SK-N-SH (cell line): ENCODE data around the gene TNFRSF11A. TPM values are rescaled to one million over a fixed set of nuclear protein-coding genes. Genes with fewer than 3 reads are reported as not detected.

Experiments
- CTCF ChIA-PET: fragments of 300-600, 350-600 bp; formaldehyde crosslinking; extraction: SDS; loops from one replicate; lab custom pipeline; 2021; lab: Yijun Ruan, JAX
- POLR2A ChIA-PET: fragments of 350-600 bp; sonication (Branson Sonifier 250); formaldehyde crosslinking; extraction: SDS; loops from one replicate; lab custom pipeline; 2020; ENCODE audit warnings: antibody characterized with exemption, inconsistent platforms; lab: Yijun Ruan, JAX
- DNase-seq: peaks from one replicate; pipeline ENCODE4 v3.0.0; 2012
- H2AFZ ChIP-seq: fragments of 200-600 bp; sonication (generic); 2 replicates; pipeline ENCODE4 v1.8.1; 2016; ENCODE audit warnings: antibody characterized with exemption, mild to moderate bottlenecking, low read depth
- H3F3A ChIP-seq: fragments of 200-600 bp; sonication (generic); replicated peaks from 2 replicates; pipeline ENCODE3; 2016; ENCODE audit warnings: antibody characterized with exemption, mild to moderate bottlenecking; ENCODE audit not compliant: insufficient read depth
- H3K27ac ChIP-seq, 2 experiments: fragments of 200-500 bp in 1 of 2; fragments of 200-600 bp in 1 of 2; sonication (Bioruptor generic) in 1 of 2; sonication (generic), shearing (Covaris generic) in 1 of 2; 2 replicates each; pipeline versions ENCODE4 v1.5.1 to v1.6.1; 2014 to 2016; ENCODE audit warnings: low read depth in 2 of 2, inconsistent platforms in 1 of 2, low read length in 1 of 2, mild to moderate bottlenecking in 1 of 2, mixed read lengths in 1 of 2
- H3K27me3 ChIP-seq: fragments of 200-600 bp; sonication (generic), shearing (Covaris generic); 2 replicates; pipeline ENCODE4 v1.6.1; 2016; ENCODE audit warnings: mixed run types; ENCODE audit not compliant: insufficient read depth
- H3K36me3 ChIP-seq, 2 experiments: fragments of 200-500 bp in 1 of 2; fragments of 200-600 bp in 1 of 2; sonication (Bioruptor generic) in 1 of 2; sonication (generic) in 1 of 2; replicated peaks in 1 of 2; 2 replicates each; pipeline versions ENCODE3 to v1.5.1; 2014 to 2016; ENCODE audit warnings: low read length in 1 of 2, mild to moderate bottlenecking in 1 of 2; ENCODE audit not compliant: insufficient read depth in 2 of 2, control insufficient read depth in 1 of 2
- H3K4me1 ChIP-seq, 2 experiments: fragments of 200-500 bp in 1 of 2; fragments of 200-600 bp in 1 of 2; sonication (Bioruptor generic) in 1 of 2; sonication (generic), shearing (Covaris generic) in 1 of 2; 2 replicates each; pipeline versions ENCODE4 v1.5.1 to v1.6.1; 2014 to 2016; ENCODE audit warnings: low read depth in 1 of 2, low read length in 1 of 2, mixed run types in 1 of 2; ENCODE audit not compliant: insufficient read depth in 2 of 2, control insufficient read depth in 1 of 2
- H3K4me2 ChIP-seq: fragments of 200-600 bp; sonication (generic), shearing (Covaris generic); 2 replicates; pipeline ENCODE4 v1.6.1; 2017; ENCODE audit warnings: mixed run types
- H3K4me3 ChIP-seq, 2 experiments: fragments of 200-500 bp in 1 of 2; fragments of 200-600 bp in 1 of 2; sonication (Bioruptor generic) in 1 of 2; sonication (generic), shearing (Covaris generic) in 1 of 2; 2 replicates each; pipeline versions ENCODE4 v1.5.1 to v1.8.1; 2014 to 2016; ENCODE audit warnings: low read depth in 2 of 2, inconsistent platforms in 1 of 2, low read length in 1 of 2, mild to moderate bottlenecking in 1 of 2, mixed read lengths in 1 of 2, moderate library complexity in 1 of 2
- H3K79me2 ChIP-seq: fragments of 200-600 bp; sonication (generic); 2 replicates; pipeline ENCODE4 v1.8.1; 2017; ENCODE audit warnings: mild to moderate bottlenecking; ENCODE audit not compliant: insufficient read depth
- H3K9ac ChIP-seq: fragments of 200-600 bp; sonication (generic); 2 replicates; pipeline ENCODE4 v1.6.1; 2017; ENCODE audit warnings: mixed run types
- H3K9me2 ChIP-seq: fragments of 200-600 bp; sonication (generic); 2 replicates; pipeline ENCODE4 v1.6.1; 2017; ENCODE audit warnings: mixed run types
- H3K9me3 ChIP-seq: fragments of 200-600 bp; sonication (generic); 2 replicates; pipeline ENCODE4 v1.6.1; 2017; ENCODE audit warnings: mixed run types, mild to moderate bottlenecking, moderate library complexity
- H4K20me1 ChIP-seq: fragments of 200-600 bp; sonication (generic); 2 replicates; pipeline ENCODE4 v1.6.1; 2017; ENCODE audit warnings: mild to moderate bottlenecking, mixed run types; ENCODE audit not compliant: insufficient read depth
- CTCF ChIP-seq: fragments of 200-600 bp; sonication (generic); IDR thresholded peaks from 2 replicates; pipeline ENCODE4 v1.6.1; 2017; ENCODE audit warnings: antibody characterized with exemption, mild to moderate bottlenecking, moderate library complexity
- FOXJ3 ChIP-seq: sonication (generic); formaldehyde crosslinking; IDR thresholded peaks from 2 replicates; pipeline ENCODE4 v1.5.1; 2020; ENCODE audit warnings: mild to moderate bottlenecking, missing genetic modification reagents
- FOXM1 ChIP-seq: IDR thresholded peaks from 2 replicates; pipeline ENCODE4 v1.4.0; 2012; ENCODE audit warnings: low read depth, mild to moderate bottlenecking
- IRF3 ChIP-seq: fragments of 150-350 bp; IDR thresholded peaks from 2 replicates; pipeline ENCODE4 v1.6.1; 2016; ENCODE audit warnings: mild to moderate bottlenecking, low read depth, low read length
- MEF2A ChIP-seq: IDR thresholded peaks from 2 replicates; pipeline ENCODE4 v1.4.0; 2012; ENCODE audit warnings: low read depth, borderline replicate concordance
- MXI1 ChIP-seq: IDR thresholded peaks from 2 replicates; pipeline ENCODE4 v1.6.1; 2012; ENCODE audit warnings: mild to moderate bottlenecking, low read depth, low read length, improper control_type of control experiment
- NRF1 ChIP-seq: IDR thresholded peaks from 2 replicates; pipeline ENCODE4 v1.6.1; 2012; ENCODE audit warnings: low read depth, mild to moderate bottlenecking, low read length
- POLR2AphosphoS5 ChIP-seq: IDR thresholded peaks from 2 replicates; pipeline ENCODE4 v1.6.1; 2012; ENCODE audit warnings: low read depth, low read length
- RAD21 ChIP-seq: IDR thresholded peaks from 2 replicates; pipeline ENCODE4 v1.6.1; 2012; ENCODE audit warnings: mild to moderate bottlenecking, low read length
- RCOR1 ChIP-seq: fragments of 150-350 bp; IDR thresholded peaks from 2 replicates; pipeline ENCODE4 v1.6.1; 2017; ENCODE audit warnings: antibody characterized with exemption, low read length
- REST ChIP-seq: IDR thresholded peaks from 2 replicates; pipeline ENCODE4 v1.6.1; 2012; ENCODE audit warnings: mild to moderate bottlenecking, low read depth, low read length, moderate library complexity
- TAF1 ChIP-seq: IDR thresholded peaks from 2 replicates; pipeline ENCODE4 v1.6.1; 2012; ENCODE audit warnings: low read depth, mild to moderate bottlenecking, low read length, moderate library complexity, borderline replicate concordance
- TCF12 ChIP-seq: IDR thresholded peaks from 2 replicates; pipeline ENCODE4 v1.4.0; 2012
- TEAD4 ChIP-seq: IDR thresholded peaks from 2 replicates; pipeline ENCODE4 v1.4.0; 2012; ENCODE audit warnings: mild to moderate bottlenecking, borderline replicate concordance; ENCODE audit not compliant: insufficient read depth
- WGBS: methylation state at CpG from one replicate; pipeline ENCODE4 v1.1.6; 2017; ENCODE audit warnings: low lambda C conversion rate; 5-methylcytosine and 5-hydroxymethylcytosine counted together
- polyA plus RNA-seq, 3 experiments: library from polyadenylated mRNA; depleted of rRNA; stranded (reverse); fragments of >200 nt; gene quantifications; 2 replicates each; pipeline ENCODE4 v1.2.3, GENCODE V29; 2012

Gene TNFRSF11A
- polyA plus RNA-seq, 1 of the 3 experiments (the other 2 are of a cell fraction) = 5.1 TPM

- TF ChIP-seq CTCF = no peak
- no peak for TF ChIP-seq TAF1
- no peak for TF ChIP-seq IRF3
These were observed 71.3 kb downstream of the TNFRSF11A start (continued) for GRCh38 chr18:62396381-62396780.

GRCh38 chr18:62396967-62397366 lies 71.9 kb downstream of the TNFRSF11A start:
- WGBS = 22% methylated on average over 3 of the region's 3 CpGs
- CTCF ChIA-PET = interaction anchor here (1.2 kb wide), 1 partner anchor 29 kb away, joined by 3 read pairs; no protein-coding TSS in a partner anchor
- DNase-seq = no peak
- H3K27me3 ChIP-seq = no peaks in the 10 kb centered on the region
- H2AFZ ChIP-seq = no peak overlapping the region
- TF ChIP-seq REST (no peak), RAD21 (no peak), IRF3 (no peak), TCF12 (no peak), FOXM1 (no peak), RCOR1 (no peak), TEAD4 (no peak), MEF2A (no peak), POLR2AphosphoS5 (no peak), MXI1 (no peak), CTCF (no peak), NRF1 (no peak), FOXJ3 (CRISPR knock-in tag) (no peak)
- TF ChIP-seq, all 33 proteins: peak for 0
- no peaks in the 10 kb centered on the region for H3F3A ChIP-seq
- POLR2A ChIA-PET = no interaction called here
- no peak overlapping the region for H3K9ac ChIP-seq
- no peaks in the 10 kb centered on the region for H3K79me2 ChIP-seq
- H3K9me2 ChIP-seq = no peaks in the 10 kb centered on the region
- no peaks in the 10 kb centered on the region for H3K36me3 ChIP-seq
- no peak overlapping the region for H3K4me2 ChIP-seq
- no peaks in the 10 kb centered on the region for H3K9me3 ChIP-seq
- 0 out of 4 replicates have a peak, but pooled peaks cover 0 to 2% of the 10 kb centered on the region in 2 experiments for H3K4me1 ChIP-seq
- H3K27ac ChIP-seq = no peak overlapping the region
- H4K20me1 ChIP-seq = no peaks in the 10 kb centered on the region
- H3K4me3 ChIP-seq = no peak overlapping the region
